BJ (cell line): ENCODE results near the gene STYX. TPM values are rescaled to one million over a fixed set of nuclear protein-coding genes. Genes with fewer than 3 reads are reported as not detected.

Experiments used
- CTCF ChIA-PET: fragments of 350-600 bp; formaldehyde crosslinking; extraction: SDS; loops from one replicate; lab custom pipeline; 2021; ENCODE audit warnings: antibody characterized with exemption, inconsistent platforms; lab: Yijun Ruan, JAX
- POLR2A ChIA-PET: fragments of 300-600 bp; sonication (Branson Sonifier 250); formaldehyde crosslinking; extraction: SDS; loops from one replicate; lab custom pipeline; 2021; ENCODE audit warnings: antibody characterized with exemption; lab: Charles Lee
- DNase-seq: peaks from one replicate; pipeline ENCODE4 v3.0.0-alpha.2; 2011; ENCODE audit warnings: low read depth
- H3K27me3 ChIP-seq: 2 replicates; pipeline ENCODE4 v1.6.0; 2011; ENCODE audit warnings: low read length; ENCODE audit not compliant: control insufficient read depth, insufficient read depth
- H3K36me3 ChIP-seq: 2 replicates; pipeline ENCODE4 v1.5.1; 2011; ENCODE audit warnings: low read length; ENCODE audit not compliant: control insufficient read depth, insufficient read depth
- H3K4me3 ChIP-seq: 2 replicates; pipeline ENCODE4 v1.5.1; 2011; ENCODE audit warnings: low read depth, mild to moderate bottlenecking, control low read depth, low read length
- polyA plus RNA-seq: library from polyadenylated mRNA; depleted of rRNA; stranded (reverse); fragments of >200 nt; gene quantifications from 2 replicates; pipeline ENCODE4 v1.2.3, GENCODE V29; 2011
- TF ChIP-seq, protein P1 (sequence below): IDR thresholded peaks from 2 replicates; pipeline ENCODE4 v1.5.1; 2011; ENCODE audit warnings: low read depth, mild to moderate bottlenecking, control low read depth, inconsistent platforms, low read length, moderate library complexity; ENCODE audit not compliant: insufficient read depth

The STYX gene
- polyA plus RNA-seq, 1 experiment: 4.0 TPM

DNA sequence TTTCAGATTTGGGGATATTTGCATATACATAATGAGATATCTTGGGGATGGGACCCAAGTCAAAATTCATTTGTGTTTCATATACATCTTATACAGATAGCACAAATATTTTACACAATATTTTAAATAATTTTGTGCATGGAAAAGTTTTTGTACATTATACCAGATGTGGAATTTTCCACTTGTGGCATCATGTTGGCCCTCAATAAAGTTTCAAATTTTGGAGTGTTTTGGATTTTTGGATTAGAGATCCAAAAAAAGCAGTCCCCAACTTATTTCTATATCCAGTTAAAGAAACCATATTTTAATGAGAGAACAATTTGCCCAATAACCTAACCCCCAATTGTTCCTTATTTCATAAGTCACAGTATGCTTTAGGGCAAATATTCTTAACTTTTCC lies 56.9 kb downstream of the STYX start:
- TF ChIP-seq, protein P1, sequence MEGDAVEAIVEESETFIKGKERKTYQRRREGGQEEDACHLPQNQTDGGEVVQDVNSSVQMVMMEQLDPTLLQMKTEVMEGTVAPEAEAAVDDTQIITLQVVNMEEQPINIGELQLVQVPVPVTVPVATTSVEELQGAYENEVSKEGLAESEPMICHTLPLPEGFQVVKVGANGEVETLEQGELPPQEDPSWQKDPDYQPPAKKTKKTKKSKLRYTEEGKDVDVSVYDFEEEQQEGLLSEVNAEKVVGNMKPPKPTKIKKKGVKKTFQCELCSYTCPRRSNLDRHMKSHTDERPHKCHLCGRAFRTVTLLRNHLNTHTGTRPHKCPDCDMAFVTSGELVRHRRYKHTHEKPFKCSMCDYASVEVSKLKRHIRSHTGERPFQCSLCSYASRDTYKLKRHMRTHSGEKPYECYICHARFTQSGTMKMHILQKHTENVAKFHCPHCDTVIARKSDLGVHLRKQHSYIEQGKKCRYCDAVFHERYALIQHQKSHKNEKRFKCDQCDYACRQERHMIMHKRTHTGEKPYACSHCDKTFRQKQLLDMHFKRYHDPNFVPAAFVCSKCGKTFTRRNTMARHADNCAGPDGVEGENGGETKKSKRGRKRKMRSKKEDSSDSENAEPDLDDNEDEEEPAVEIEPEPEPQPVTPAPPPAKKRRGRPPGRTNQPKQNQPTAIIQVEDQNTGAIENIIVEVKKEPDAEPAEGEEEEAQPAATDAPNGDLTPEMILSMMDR: no peak
- POLR2A ChIA-PET: interaction anchor here (1.1 kb wide), 1 partner anchor 15 kb away, joined by 3 read pairs; no protein-coding TSS in a partner anchor
- CTCF ChIA-PET: no interaction called here

DNA sequence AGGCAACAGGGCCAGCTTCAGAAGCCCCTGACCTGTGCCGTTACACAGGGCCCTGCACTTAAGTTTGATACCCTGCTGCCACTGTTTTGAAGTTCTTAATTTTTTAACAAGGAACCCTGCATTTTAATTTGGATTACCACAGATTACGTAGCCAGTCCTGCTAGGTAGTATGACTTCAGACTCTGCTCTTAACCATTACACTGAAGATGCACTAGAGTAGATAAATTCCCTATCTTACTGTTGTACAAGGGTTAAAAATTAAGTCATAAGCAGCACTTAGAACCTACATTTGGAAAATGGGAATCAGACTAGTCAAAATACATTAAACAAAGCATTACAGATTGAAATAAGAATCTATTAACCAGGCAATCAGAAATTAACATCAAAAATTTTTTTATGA lies 59.2 kb downstream of the STYX start:
- Histone ChIP-seq H3K36me3 (no peaks in the 10 kb centered on the region), H3K27me3 (no peaks in the 10 kb centered on the region), H3K4me3 (no peak overlapping the region)
- TF ChIP-seq, protein P1: no peak
- no peak for DNase-seq
- ChIA-PET CTCF (no interaction called here), POLR2A (no interaction called here)

More for the DNA sequence above, 56.9 kb downstream of the STYX start:
- no peaks in the 10 kb centered on the region for H3K36me3 ChIP-seq
- no peak for DNase-seq
- no peaks in the 10 kb centered on the region for H3K27me3 ChIP-seq
- no peak overlapping the region for H3K4me3 ChIP-seq

DNA sequence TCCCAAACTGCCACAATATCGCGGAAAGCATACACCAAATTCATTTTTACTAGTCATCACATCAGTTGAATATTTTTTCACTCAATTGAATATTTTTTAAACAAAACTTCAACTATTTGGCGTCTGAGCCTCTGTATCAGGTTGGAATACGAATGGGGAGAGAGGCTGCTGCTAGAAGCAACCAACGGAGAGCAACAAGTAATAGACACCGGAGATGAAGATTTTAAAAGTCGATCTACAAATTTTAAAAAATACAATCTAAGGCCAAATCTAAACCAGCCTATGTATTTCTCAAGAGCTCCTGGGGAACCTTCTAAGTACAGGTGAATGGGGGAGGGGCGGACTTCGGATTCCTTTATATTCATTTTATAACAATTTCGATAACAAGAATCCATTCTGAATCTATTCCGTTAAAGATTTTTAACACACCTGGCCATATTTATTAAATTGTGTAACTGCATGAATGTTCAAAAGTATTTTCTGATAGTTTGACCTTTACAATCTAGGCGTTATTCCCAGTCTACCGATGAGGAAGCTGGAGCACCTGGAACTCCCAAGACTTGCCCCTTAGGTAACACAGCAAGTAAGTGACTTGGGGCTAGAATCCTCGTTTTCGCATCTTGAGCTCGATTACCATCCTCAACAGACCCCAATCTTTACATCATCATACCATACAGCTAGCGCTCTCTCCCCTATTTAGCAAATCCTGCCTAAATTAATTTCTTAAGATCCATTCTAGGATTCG lies 60.2 kb downstream of the STYX start:
- CTCF ChIA-PET: interaction anchor here (0.6 kb wide), 1 partner anchor 592 kb away, joined by 3 read pairs; no protein-coding TSS in a partner anchor
- H3K27me3 ChIP-seq: no peaks in the 10 kb centered on the region
- peak overlapping the region; percentile 82 for H3K4me3 ChIP-seq
- TF ChIP-seq, protein P1: no peak
- POLR2A ChIA-PET: no interaction called here
- DNase-seq: no peak
- no peaks in the 10 kb centered on the region for H3K36me3 ChIP-seq

DNA sequence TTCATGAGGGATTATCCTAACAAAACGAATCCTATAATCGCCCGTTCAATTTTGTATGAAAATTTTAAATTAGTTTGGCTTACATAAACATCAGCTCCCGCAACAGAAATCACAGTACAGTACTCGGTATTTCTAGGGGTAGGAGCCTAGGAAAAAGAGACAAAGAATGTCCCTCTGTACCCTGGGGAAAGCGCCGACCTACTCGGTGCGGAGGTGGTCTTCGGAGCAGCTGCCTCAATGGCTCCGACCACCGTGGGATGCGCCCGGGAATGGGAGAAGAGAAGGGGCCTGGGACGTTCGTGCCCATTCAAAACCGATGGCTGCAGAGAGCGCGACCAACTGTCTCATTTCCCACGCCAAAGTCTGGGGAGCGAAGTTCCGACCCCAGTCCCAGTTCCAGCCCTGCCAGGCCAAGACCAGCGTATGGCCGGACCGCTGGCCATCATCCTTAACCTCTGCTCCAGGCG lies 60.8 kb downstream of the STYX start:
- H3K36me3 ChIP-seq: no peaks in the 10 kb centered on the region
- DNase-seq: no peak
- ChIA-PET CTCF (interaction anchor here (0.6 kb wide), 1 partner anchor 592 kb away, joined by 3 read pairs; no protein-coding TSS in a partner anchor), POLR2A (no interaction called here)
- H3K27me3 ChIP-seq: no peaks in the 10 kb centered on the region
- TF ChIP-seq, protein P1: no peak
- peak overlapping the region; percentile 82 for H3K4me3 ChIP-seq

DNA sequence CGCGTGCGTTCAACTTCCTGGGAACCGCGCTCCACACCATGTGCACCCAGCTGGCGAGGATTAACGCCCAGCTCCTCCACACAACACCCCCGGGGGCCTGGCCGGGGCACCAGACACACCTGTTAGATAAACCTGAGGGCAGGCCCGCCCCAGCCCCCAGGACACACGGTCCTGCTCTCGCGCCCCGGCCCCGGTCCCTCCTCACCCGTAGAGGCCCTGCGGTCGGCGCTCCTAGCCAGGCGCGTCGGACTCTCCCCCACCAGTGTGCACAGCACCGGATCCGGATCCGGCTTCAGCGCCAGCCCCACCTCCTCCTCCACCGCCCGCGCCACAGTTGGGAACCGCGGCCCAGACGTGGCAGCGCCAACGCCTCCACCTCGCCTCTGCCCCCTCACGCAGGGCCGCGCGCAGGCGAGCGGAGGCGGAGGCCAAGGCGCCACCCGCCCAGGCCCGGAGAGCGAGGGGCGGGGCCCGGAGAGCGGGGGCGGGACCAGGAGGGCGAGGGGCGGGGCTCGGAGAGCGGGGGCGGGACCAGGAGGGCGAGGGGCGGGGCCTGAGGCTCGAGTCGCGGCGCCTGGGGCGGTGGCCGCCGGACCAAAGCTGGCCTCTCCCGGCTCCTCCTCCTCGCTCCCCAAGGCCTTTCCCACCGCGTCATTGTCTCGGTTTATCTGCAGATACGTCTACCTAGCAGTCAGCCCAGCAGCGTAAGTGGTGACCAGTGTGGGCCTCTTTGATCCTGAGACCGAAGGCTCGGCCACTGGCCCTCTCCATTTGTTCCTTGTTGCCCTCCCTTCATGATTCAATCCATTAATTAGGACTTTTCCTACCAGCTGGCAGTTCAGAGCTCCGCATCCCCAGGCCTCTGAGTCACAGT lies 61.5 kb downstream of the STYX start, which contains the start of gene GNPNAT1:
Gene GNPNAT1, minus strand, starts transcription at position 385 of the 874 bp plus-strand sequence. CDS start 6,957 bp downstream, outside the sequence.
- ChIA-PET POLR2A (interaction anchor here (0.6 to 0.9 kb wide), 3 partner anchors 10 to 260 kb away, joined by 3 to 5 read pairs (median 4); no protein-coding TSS in a partner anchor), CTCF (no interaction called here)
- Histone ChIP-seq H3K27me3 (no peaks in the 10 kb centered on the region), H3K36me3 (no peaks in the 10 kb centered on the region), H3K4me3 (peak within 1 kb of the TSS; percentile 82)
- TF ChIP-seq, protein P1: no peak
- peak; percentile 59 for DNase-seq
